HEK293T (cell line): ENCODE results near the gene SOCS6.
"Not testable (repeated sequence)": the region's sequence is repeated elsewhere in the genome, so short reads cannot be mapped to it uniquely, and the experiment has no call there.

ENCODE experiments used
- CTCF ChIA-PET: fragments of 350-600 bp; formaldehyde crosslinking; extraction: SDS; loops from one replicate; lab custom pipeline; 2021; ENCODE audit warnings: antibody characterized with exemption, inconsistent platforms; lab: Yijun Ruan, JAX
- POLR2A ChIA-PET: fragments of 350-600 bp; formaldehyde crosslinking; extraction: SDS; loops from one replicate; lab custom pipeline; 2020; ENCODE audit warnings: antibody characterized with exemption, inconsistent platforms; lab: Yijun Ruan, JAX
- DNase-seq: peaks from one replicate; pipeline ENCODE4 v3.0.0; 2012; ENCODE audit warnings: mixed read lengths; ENCODE audit errors: extremely low spot score
- ARNT ChIP-seq: fragments of 450-650 bp; IDR thresholded peaks from 2 replicates; pipeline ENCODE4 v1.6.1; 2017; ENCODE audit warnings: mild to moderate bottlenecking
- BHLHE40 ChIP-seq: fragments of 450-650 bp; IDR thresholded peaks from 2 replicates; pipeline ENCODE4 v1.6.1; 2016; ENCODE audit warnings: mild to moderate bottlenecking, moderate library complexity, borderline replicate concordance
- CTBP1 ChIP-seq: fragments of 450-650 bp; IDR thresholded peaks from 2 replicates; pipeline ENCODE4 v1.6.1; 2016; ENCODE audit warnings: borderline replicate concordance
- ELF4 ChIP-seq: fragments of 450-650 bp; IDR thresholded peaks from 2 replicates; pipeline ENCODE4 v1.6.1; 2017; ENCODE audit warnings: antibody characterized with exemption
- FOXA1 ChIP-seq: fragments of 450-650 bp; IDR thresholded peaks from 2 replicates; pipeline ENCODE4 v1.6.1; 2016; ENCODE audit warnings: mild to moderate bottlenecking
- FOXK2 ChIP-seq: fragments of 450-650 bp; IDR thresholded peaks from 2 replicates; pipeline ENCODE4 v1.6.1; 2016; ENCODE audit warnings: mild to moderate bottlenecking
- FOXM1 ChIP-seq: fragments of 450-650 bp; IDR thresholded peaks from 2 replicates; pipeline ENCODE4 v1.6.1; 2017; ENCODE audit warnings: mild to moderate bottlenecking, borderline replicate concordance
- HDGF ChIP-seq: fragments of 450-650 bp; IDR thresholded peaks from 2 replicates; pipeline ENCODE4 v1.6.1; 2017; ENCODE audit warnings: antibody characterized with exemption, borderline replicate concordance
- L3MBTL2 ChIP-seq: fragments of 450-650 bp; conservative IDR thresholded peaks from 2 replicates; pipeline ENCODE4 v1.6.1; 2016; ENCODE audit warnings: mild to moderate bottlenecking
- LEF1 ChIP-seq: fragments of 450-650 bp; IDR thresholded peaks from 2 replicates; pipeline ENCODE4 v1.6.1; 2017; ENCODE audit warnings: mild to moderate bottlenecking, borderline replicate concordance
- NFRKB ChIP-seq: fragments of 450-650 bp; IDR thresholded peaks from 2 replicates; pipeline ENCODE4 v1.6.1; 2016; ENCODE audit warnings: mild to moderate bottlenecking, moderate library complexity
- PKNOX1 ChIP-seq: fragments of 450-650 bp; IDR thresholded peaks from 2 replicates; pipeline ENCODE4 v1.6.1; 2016
- SP1 ChIP-seq: fragments of 450-650 bp; IDR thresholded peaks from 2 replicates; pipeline ENCODE4 v1.6.1; 2017
- SUZ12 ChIP-seq: fragments of 450-650 bp; IDR thresholded peaks from 2 replicates; pipeline ENCODE4 v1.6.1; 2016; ENCODE audit warnings: mild to moderate bottlenecking
- TARDBP ChIP-seq: fragments of 450-650 bp; IDR thresholded peaks from 2 replicates; pipeline ENCODE4 v1.6.1; 2016
- ZNF384 ChIP-seq: fragments of 450-650 bp; IDR thresholded peaks from 2 replicates; pipeline ENCODE4 v1.6.1; 2016

The SOCS6 gene

GRCh38 chr18:70355620-70356385 lies 67.0 kb downstream of the SOCS6 start:
- DNase-seq, result no peak
- TF ChIP-seq TARDBP (no peak), ARNT (no peak), ZNF384 (no peak), SP1 (no peak), CTBP1 (no peak), FOXK2 (no peak), HDGF (no peak), ELF4 (no peak), NFRKB (no peak), SUZ12 (no peak), LEF1 (no peak), BHLHE40 (no peak), FOXA1 (no peak), FOXM1 (no peak), L3MBTL2 (no peak), PKNOX1 (no peak)
- ChIA-PET CTCF (no interaction called here), POLR2A (no interaction called here)

DNA sequence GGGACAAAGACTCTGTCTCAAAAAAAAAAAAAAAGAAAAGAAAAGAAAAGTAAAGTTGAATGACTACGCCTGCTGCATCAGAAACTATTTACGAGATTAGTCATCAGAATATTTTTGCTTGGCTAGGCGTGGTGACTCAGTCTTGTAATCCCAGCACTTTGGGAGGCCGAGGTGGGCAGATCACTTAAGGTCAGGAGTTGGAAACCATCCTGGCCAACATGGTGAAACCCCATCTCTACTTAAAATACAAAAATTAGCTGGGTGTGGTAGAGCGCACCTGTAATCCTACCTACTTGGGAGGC lies 69.2 kb downstream of the SOCS6 start:
- POLR2A ChIA-PET, DNase-seq: not testable (repeated sequence)
- CTCF ChIA-PET, result interaction anchor here (0.6 kb wide), 1 partner anchor 29 kb away, joined by 5 read pairs; no protein-coding TSS in a partner anchor

DNA sequence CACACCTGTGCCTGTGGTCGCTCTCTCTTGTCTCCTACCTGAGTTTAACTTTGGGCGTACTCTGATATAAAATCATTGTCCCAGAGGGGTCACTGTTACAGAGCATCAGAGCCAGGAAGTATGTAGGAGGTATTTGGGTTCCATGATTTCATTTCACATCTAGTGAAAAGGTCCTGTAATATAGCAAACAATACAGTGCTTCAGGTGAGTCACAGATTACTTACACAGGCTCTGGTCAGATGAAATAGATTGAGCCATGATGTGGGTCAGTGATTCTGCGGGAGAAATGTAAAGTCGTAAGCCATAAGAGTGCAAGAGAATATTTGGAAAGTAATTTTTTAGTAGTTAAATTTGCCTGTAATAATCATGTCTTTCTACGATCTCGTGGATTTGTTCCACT lies 70.2 kb downstream of the SOCS6 start:
- ChIA-PET CTCF (no interaction called here), POLR2A (no interaction called here)
- TF ChIP-seq FOXA1 (no peak), HDGF (no peak), NFRKB (no peak), TARDBP (no peak), LEF1 (no peak), FOXK2 (no peak), ARNT (no peak)
- no peak for DNase-seq

DNA sequence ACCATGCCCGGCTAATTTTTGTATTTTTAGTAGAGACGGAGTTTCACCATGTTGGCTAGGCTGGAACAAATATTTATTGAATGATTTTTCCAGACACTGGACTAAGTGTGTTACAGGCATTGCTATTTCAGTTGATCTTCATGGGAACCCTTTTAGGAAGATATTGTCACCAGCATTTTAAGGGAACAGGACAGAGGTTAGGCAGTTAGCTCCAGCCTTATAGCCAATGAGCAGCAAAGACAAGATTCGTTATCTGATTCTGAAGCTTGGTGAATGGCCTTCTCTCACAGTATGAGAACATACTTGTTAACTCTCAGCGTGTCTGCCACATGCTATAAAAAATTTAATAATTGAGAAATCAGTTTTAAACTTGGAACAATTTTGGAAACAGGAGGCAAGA lies 73.4 kb downstream of the SOCS6 start:
- CTCF ChIA-PET, result no interaction called here

GRCh38 chr18:70363861-70364260 lies 75.0 kb downstream of the SOCS6 start:
- CTCF ChIA-PET, result no interaction called here
- no peak for TF ChIP-seq ELF4
- TF ChIP-seq FOXA1, result no peak
- TF ChIP-seq CTBP1, result no peak
- TF ChIP-seq BHLHE40, result no peak
- TF ChIP-seq FOXM1, result no peak
- no peak for TF ChIP-seq LEF1
- POLR2A ChIA-PET, result no interaction called here
- no peak for DNase-seq

More for the DNA sequence above, 73.4 kb downstream of the SOCS6 start:
- POLR2A ChIA-PET, result interaction anchor here (1.2 kb wide), 1 partner anchor 10 kb away, joined by 3 read pairs; no protein-coding TSS in a partner anchor
- DNase-seq, result no peak
- TF ChIP-seq SUZ12 (no peak), ZNF384 (no peak), SP1 (no peak), ELF4 (no peak), L3MBTL2 (no peak), CTBP1 (no peak), BHLHE40 (no peak), TARDBP (no peak), ARNT (no peak), NFRKB (no peak), FOXK2 (no peak), PKNOX1 (no peak), FOXA1 (no peak), LEF1 (no peak)

GRCh38 chr18:70365361-70365760 lies 76.5 kb downstream of the SOCS6 start:
- POLR2A ChIA-PET, result no interaction called here
- CTCF ChIA-PET, result no interaction called here
- no peak for DNase-seq
- TF ChIP-seq FOXA1, result no peak
- TF ChIP-seq TARDBP, result no peak
- no peak for TF ChIP-seq FOXM1
- no peak for TF ChIP-seq CTBP1
- no peak for TF ChIP-seq HDGF

DNA sequence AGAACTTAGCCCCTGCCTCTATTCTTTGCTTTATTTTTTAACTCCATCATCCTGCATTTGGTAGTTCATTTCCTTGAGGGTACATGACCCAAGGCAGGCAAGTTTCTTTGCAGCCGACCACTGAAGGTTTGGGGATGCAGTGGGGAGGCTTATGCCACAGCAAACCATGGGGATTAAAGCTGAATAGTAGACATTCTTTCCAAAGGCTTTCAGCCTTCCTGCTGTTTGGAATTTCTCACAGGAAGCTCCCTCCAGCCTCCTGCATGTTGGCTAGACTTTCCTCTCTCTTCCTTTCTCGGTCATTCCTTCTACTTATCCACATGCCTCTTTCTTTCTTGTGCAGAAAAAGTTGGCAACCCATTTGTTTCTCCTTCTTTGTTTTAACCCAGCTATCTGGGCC lies 77.3 kb downstream of the SOCS6 start:
- POLR2A ChIA-PET, result no interaction called here
- CTCF ChIA-PET, result no interaction called here
- DNase-seq, result no peak
- no peak for TF ChIP-seq FOXK2

GRCh38 chr18:70366670-70367069 lies 77.8 kb downstream of the SOCS6 start:
- POLR2A ChIA-PET, result no interaction called here
- no peak for TF ChIP-seq FOXA1
- TF ChIP-seq CTBP1, result no peak
- TF ChIP-seq ELF4, result no peak
- no peak for TF ChIP-seq NFRKB
- no peak for TF ChIP-seq HDGF
- TF ChIP-seq TARDBP, result no peak
- TF ChIP-seq PKNOX1, result no peak
- TF ChIP-seq FOXK2, result no peak
- no peak for TF ChIP-seq FOXM1
- no peak for TF ChIP-seq BHLHE40
- no peak for TF ChIP-seq SUZ12
- no peak for TF ChIP-seq ZNF384
- TF ChIP-seq ARNT, result no peak
- TF ChIP-seq L3MBTL2, result no peak
- no peak for DNase-seq
- CTCF ChIA-PET, result no interaction called here

GRCh38 chr18:70367344-70367743 lies 78.5 kb downstream of the SOCS6 start:
- DNase-seq, POLR2A ChIA-PET, CTCF ChIA-PET: not testable (repeated sequence)
